ENCODE results near the gene KBTBD4. TPM values are rescaled to one million over a fixed set of nuclear protein-coding genes. Genes with fewer than 3 reads are reported as not detected.

KBTBD4 gene
- total RNA-seq, 1 experiment from 2014 or later: 12.3 TPM

DNA sequence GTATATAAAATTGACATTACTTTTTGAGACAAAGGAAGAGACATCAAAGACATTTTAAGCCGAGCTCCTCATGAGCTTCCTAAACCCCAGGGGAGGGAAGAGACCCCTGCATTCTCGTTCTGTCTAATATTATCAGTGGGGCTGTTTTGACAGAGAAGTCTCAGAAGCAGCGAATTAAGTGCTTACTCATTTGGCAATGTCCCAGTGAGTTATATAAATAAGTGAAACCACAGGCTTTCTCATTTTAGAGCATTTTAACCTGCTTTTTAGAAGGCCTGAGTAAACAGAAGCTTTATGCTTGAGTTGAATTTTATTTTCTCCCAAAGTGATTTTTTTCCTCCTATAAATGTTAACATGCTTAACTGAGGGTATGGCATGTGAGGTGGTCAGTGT lies 38.6 kb upstream of the KBTBD4 start (continued):
- TF ChIP-seq, protein P1, sequence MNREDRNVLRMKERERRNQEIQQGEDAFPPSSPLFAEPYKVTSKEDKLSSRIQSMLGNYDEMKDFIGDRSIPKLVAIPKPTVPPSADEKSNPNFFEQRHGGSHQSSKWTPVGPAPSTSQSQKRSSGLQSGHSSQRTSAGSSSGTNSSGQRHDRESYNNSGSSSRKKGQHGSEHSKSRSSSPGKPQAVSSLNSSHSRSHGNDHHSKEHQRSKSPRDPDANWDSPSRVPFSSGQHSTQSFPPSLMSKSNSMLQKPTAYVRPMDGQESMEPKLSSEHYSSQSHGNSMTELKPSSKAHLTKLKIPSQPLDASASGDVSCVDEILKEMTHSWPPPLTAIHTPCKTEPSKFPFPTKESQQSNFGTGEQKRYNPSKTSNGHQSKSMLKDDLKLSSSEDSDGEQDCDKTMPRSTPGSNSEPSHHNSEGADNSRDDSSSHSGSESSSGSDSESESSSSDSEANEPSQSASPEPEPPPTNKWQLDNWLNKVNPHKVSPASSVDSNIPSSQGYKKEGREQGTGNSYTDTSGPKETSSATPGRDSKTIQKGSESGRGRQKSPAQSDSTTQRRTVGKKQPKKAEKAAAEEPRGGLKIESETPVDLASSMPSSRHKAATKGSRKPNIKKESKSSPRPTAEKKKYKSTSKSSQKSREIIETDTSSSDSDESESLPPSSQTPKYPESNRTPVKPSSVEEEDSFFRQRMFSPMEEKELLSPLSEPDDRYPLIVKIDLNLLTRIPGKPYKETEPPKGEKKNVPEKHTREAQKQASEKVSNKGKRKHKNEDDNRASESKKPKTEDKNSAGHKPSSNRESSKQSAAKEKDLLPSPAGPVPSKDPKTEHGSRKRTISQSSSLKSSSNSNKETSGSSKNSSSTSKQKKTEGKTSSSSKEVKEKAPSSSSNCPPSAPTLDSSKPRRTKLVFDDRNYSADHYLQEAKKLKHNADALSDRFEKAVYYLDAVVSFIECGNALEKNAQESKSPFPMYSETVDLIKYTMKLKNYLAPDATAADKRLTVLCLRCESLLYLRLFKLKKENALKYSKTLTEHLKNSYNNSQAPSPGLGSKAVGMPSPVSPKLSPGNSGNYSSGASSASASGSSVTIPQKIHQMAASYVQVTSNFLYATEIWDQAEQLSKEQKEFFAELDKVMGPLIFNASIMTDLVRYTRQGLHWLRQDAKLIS (CRISPR knock-in tag; IDR thresholded peaks at IDR 0.05; ENCODE audit: borderline replicate concordance): no peak
- TF ChIP-seq, protein P2, sequence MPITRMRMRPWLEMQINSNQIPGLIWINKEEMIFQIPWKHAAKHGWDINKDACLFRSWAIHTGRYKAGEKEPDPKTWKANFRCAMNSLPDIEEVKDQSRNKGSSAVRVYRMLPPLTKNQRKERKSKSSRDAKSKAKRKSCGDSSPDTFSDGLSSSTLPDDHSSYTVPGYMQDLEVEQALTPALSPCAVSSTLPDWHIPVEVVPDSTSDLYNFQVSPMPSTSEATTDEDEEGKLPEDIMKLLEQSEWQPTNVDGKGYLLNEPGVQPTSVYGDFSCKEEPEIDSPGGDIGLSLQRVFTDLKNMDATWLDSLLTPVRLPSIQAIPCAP (CRISPR knock-in tag; IDR thresholded peaks at IDR 0.05): no peak
- TF ChIP-seq MYBL2 (CRISPR knock-in tag; IDR thresholded peaks at IDR 0.05): no peak
- TF ChIP-seq FOXK1 (CRISPR knock-in tag; IDR thresholded peaks at IDR 0.05): no peak
- TF ChIP-seq TEAD4 (CRISPR knock-in tag; IDR thresholded peaks at IDR 0.05): no peak
- TF ChIP-seq, protein P3, sequence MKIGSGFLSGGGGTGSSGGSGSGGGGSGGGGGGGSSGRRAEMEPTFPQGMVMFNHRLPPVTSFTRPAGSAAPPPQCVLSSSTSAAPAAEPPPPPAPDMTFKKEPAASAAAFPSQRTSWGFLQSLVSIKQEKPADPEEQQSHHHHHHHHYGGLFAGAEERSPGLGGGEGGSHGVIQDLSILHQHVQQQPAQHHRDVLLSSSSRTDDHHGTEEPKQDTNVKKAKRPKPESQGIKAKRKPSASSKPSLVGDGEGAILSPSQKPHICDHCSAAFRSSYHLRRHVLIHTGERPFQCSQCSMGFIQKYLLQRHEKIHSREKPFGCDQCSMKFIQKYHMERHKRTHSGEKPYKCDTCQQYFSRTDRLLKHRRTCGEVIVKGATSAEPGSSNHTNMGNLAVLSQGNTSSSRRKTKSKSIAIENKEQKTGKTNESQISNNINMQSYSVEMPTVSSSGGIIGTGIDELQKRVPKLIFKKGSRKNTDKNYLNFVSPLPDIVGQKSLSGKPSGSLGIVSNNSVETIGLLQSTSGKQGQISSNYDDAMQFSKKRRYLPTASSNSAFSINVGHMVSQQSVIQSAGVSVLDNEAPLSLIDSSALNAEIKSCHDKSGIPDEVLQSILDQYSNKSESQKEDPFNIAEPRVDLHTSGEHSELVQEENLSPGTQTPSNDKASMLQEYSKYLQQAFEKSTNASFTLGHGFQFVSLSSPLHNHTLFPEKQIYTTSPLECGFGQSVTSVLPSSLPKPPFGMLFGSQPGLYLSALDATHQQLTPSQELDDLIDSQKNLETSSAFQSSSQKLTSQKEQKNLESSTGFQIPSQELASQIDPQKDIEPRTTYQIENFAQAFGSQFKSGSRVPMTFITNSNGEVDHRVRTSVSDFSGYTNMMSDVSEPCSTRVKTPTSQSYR (CRISPR knock-in tag; IDR thresholded peaks at IDR 0.05): no peak
- TF ChIP-seq GRHL2 (CRISPR knock-in tag; IDR thresholded peaks at IDR 0.05; ENCODE audit: insufficient replicate concordance, severe bottlenecking): no peak

DNA sequence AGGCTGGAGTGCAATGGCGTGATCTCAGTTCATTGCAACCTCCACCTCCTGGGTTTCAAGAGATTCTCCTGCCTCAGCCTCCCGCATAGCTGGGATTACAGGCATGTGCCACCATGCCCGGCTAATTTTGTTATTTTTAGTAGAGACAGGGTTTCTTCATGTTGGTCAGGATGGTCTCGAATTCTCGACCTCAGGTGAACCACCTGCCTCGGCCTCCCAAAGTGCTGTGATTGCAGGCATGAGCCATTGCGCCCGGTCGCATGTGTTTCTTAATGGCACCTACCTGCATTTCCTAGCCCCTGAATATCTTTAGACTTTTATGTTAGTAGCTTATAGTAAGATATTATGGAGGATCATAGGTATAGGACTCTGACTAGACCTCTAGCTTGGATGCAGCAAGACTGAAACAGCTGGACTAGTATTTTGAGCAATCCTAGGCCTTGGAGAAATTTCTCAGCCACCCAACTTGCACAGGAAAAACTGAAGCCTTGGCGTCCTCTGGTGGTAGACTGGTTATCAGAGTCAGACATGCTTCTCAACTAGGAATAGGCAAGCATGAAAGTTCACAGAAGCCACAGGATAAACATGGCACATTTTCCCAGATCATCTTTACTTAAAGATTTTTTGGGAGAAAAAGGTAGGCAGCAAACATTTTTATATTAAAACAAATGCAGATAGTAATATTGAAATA lies 38.1 kb upstream of the KBTBD4 start:
- H3K27ac Mint-ChIP-seq: no peak overlapping the region
- no peak overlapping the region for H3K4me3 Mint-ChIP-seq
- ATAC-seq: peak; percentile 80
- H3K4me1 Mint-ChIP-seq: no peaks in the 10 kb centered on the region
- no peaks in the 10 kb centered on the region for H3K27me3 Mint-ChIP-seq (ENCODE audit: low read depth)
- ChIA-PET POLR2A (no interaction called here), CTCF (interaction anchor here (0.6 to 1.6 kb wide), 8 partner anchors 9 to 204 kb away, joined by 3 to 9 read pairs (median 4); partner anchors contain the start of gene C1QTNF4)
- TF ChIP-seq CREM (CRISPR knock-in tag; IDR thresholded peaks at IDR 0.05) (no peak), OVOL2 (CRISPR knock-in tag; IDR thresholded peaks at IDR 0.05; ENCODE audit: borderline replicate concordance) (no peak), ZNF121 (CRISPR knock-in tag; IDR thresholded peaks at IDR 0.05) (no peak), JAZF1 (CRISPR knock-in tag; IDR thresholded peaks at IDR 0.05) (no peak), FOXK1 (CRISPR knock-in tag; IDR thresholded peaks at IDR 0.05) (no peak), ZNF263 (CRISPR knock-in tag; IDR thresholded peaks at IDR 0.05; ENCODE audit: low read depth) (no peak), SMAD4 (CRISPR knock-in tag; IDR thresholded peaks at IDR 0.05) (no peak), TEAD1 (CRISPR knock-in tag; IDR thresholded peaks at IDR 0.05) (no peak)
- TF ChIP-seq, protein P4, sequence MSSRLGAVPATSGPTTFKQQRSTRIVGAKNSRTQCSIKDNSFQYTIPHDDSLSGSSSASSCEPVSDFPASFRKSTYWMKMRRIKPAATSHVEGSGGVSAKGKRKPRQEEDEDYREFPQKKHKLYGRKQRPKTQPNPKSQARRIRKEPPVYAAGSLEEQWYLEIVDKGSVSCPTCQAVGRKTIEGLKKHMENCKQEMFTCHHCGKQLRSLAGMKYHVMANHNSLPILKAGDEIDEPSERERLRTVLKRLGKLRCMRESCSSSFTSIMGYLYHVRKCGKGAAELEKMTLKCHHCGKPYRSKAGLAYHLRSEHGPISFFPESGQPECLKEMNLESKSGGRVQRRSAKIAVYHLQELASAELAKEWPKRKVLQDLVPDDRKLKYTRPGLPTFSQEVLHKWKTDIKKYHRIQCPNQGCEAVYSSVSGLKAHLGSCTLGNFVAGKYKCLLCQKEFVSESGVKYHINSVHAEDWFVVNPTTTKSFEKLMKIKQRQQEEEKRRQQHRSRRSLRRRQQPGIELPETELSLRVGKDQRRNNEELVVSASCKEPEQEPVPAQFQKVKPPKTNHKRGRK (CRISPR knock-in tag; IDR thresholded peaks at IDR 0.05; ENCODE audit: borderline replicate concordance): no peak
- TF ChIP-seq, protein P3 (CRISPR knock-in tag; IDR thresholded peaks at IDR 0.05): no peak
- TF ChIP-seq, protein P5, sequence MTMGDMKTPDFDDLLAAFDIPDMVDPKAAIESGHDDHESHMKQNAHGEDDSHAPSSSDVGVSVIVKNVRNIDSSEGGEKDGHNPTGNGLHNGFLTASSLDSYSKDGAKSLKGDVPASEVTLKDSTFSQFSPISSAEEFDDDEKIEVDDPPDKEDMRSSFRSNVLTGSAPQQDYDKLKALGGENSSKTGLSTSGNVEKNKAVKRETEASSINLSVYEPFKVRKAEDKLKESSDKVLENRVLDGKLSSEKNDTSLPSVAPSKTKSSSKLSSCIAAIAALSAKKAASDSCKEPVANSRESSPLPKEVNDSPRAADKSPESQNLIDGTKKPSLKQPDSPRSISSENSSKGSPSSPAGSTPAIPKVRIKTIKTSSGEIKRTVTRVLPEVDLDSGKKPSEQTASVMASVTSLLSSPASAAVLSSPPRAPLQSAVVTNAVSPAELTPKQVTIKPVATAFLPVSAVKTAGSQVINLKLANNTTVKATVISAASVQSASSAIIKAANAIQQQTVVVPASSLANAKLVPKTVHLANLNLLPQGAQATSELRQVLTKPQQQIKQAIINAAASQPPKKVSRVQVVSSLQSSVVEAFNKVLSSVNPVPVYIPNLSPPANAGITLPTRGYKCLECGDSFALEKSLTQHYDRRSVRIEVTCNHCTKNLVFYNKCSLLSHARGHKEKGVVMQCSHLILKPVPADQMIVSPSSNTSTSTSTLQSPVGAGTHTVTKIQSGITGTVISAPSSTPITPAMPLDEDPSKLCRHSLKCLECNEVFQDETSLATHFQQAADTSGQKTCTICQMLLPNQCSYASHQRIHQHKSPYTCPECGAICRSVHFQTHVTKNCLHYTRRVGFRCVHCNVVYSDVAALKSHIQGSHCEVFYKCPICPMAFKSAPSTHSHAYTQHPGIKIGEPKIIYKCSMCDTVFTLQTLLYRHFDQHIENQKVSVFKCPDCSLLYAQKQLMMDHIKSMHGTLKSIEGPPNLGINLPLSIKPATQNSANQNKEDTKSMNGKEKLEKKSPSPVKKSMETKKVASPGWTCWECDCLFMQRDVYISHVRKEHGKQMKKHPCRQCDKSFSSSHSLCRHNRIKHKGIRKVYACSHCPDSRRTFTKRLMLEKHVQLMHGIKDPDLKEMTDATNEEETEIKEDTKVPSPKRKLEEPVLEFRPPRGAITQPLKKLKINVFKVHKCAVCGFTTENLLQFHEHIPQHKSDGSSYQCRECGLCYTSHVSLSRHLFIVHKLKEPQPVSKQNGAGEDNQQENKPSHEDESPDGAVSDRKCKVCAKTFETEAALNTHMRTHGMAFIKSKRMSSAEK (CRISPR knock-in tag; IDR thresholded peaks at IDR 0.05; ENCODE audit: borderline replicate concordance): no peak
- TF ChIP-seq, protein P6, sequence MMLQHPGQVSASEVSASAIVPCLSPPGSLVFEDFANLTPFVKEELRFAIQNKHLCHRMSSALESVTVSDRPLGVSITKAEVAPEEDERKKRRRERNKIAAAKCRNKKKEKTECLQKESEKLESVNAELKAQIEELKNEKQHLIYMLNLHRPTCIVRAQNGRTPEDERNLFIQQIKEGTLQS (CRISPR knock-in tag; conservative IDR thresholded peaks at IDR 0.05): no peak
- TF ChIP-seq, protein P7, sequence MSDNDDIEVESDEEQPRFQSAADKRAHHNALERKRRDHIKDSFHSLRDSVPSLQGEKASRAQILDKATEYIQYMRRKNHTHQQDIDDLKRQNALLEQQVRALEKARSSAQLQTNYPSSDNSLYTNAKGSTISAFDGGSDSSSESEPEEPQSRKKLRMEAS (CRISPR knock-in tag; IDR thresholded peaks at IDR 0.05): no peak
- no peaks in the 10 kb centered on the region for H3K9me3 Mint-ChIP-seq
- H3K36me3 Mint-ChIP-seq: peaks cover 14% of the 10 kb centered on the region
- peak; percentile 56 for DNase-seq (ENCODE audit: low spot score)

Data from WTC11 (cell line).